Astrocyte (in vitro differentiated cells and primary cell): Measurements from ENCODE around the gene TRIM9. TPM values are rescaled to one million over a fixed set of nuclear protein-coding genes. Genes with fewer than 3 reads are reported as not detected.

Experiments
- DNase-seq: peaks from one replicate; pipeline ENCODE4 v3.0.0-alpha.2; 2010; ENCODE audit warnings: low read depth
- FAIRE-seq: peaks from 2 replicates; lab custom pipeline; 2011; peaks lifted over from hg19 to GRCh38; lab: Jason Lieb, UNC
- H2AFZ ChIP-seq: 2 replicates; pipeline ENCODE4 v1.6.0; 2012; ENCODE audit warnings: low read depth, low read length, inconsistent platforms
- H3K27ac ChIP-seq: 2 replicates; pipeline ENCODE4 v1.5.1; 2011; ENCODE audit warnings: low read depth, low read length, inconsistent platforms
- H3K27me3 ChIP-seq: 2 replicates; pipeline ENCODE4 v1.6.0; 2011; ENCODE audit warnings: low read length, inconsistent platforms; ENCODE audit not compliant: insufficient read depth
- H3K36me3 ChIP-seq: 2 replicates; pipeline ENCODE4 v1.5.1; 2011; ENCODE audit warnings: low read length, inconsistent platforms; ENCODE audit not compliant: insufficient read depth
- H3K4me1 ChIP-seq: 2 replicates; pipeline ENCODE4 v1.5.1; 2011; ENCODE audit warnings: low read length, inconsistent platforms; ENCODE audit not compliant: insufficient read depth
- H3K4me2 ChIP-seq: 2 replicates; pipeline ENCODE4 v1.6.0; 2012; ENCODE audit warnings: low read length, inconsistent platforms
- H3K4me3 ChIP-seq: 2 replicates; pipeline ENCODE4 v1.5.1; 2011; ENCODE audit warnings: low read depth, mild to moderate bottlenecking, low read length, inconsistent platforms; ENCODE audit not compliant: insufficient read depth
- H3K79me2 ChIP-seq: 2 replicates; pipeline ENCODE4 v1.6.0; 2012; ENCODE audit warnings: mild to moderate bottlenecking, low read length, inconsistent platforms; ENCODE audit not compliant: insufficient read depth
- H3K9ac ChIP-seq: 2 replicates; pipeline ENCODE4 v1.6.0; 2012; ENCODE audit warnings: mild to moderate bottlenecking, low read length, inconsistent platforms
- H3K9me3 ChIP-seq: 2 replicates; pipeline ENCODE4 v1.5.1; 2012; ENCODE audit warnings: low read depth, mild to moderate bottlenecking, low read length, inconsistent platforms; ENCODE audit not compliant: insufficient read depth
- H4K20me1 ChIP-seq: 2 replicates; pipeline ENCODE4 v1.6.0; 2012; ENCODE audit warnings: low read length, inconsistent platforms; ENCODE audit not compliant: insufficient read depth
- H3K27ac Mint-ChIP-seq: one replicate; pipeline ENCODE4 v1.8.0; 2021; ENCODE audit warnings: mild to moderate bottlenecking, mixed read lengths; ENCODE audit not compliant: unreplicated experiment
- H3K27me3 Mint-ChIP-seq: one replicate; pipeline ENCODE4 v1.8.0; 2021; ENCODE audit warnings: low read depth, mixed read lengths; ENCODE audit not compliant: unreplicated experiment
- H3K36me3 Mint-ChIP-seq: one replicate; pipeline ENCODE4 v1.8.0; 2021; ENCODE audit warnings: low read depth, mixed read lengths; ENCODE audit not compliant: unreplicated experiment
- H3K4me1 Mint-ChIP-seq: one replicate; pipeline ENCODE4 v1.8.0; 2021; ENCODE audit warnings: low read depth, mixed read lengths; ENCODE audit not compliant: unreplicated experiment
- H3K4me3 Mint-ChIP-seq: one replicate; pipeline ENCODE4 v1.8.0; 2021; ENCODE audit warnings: mild to moderate bottlenecking, moderate library complexity, mixed read lengths; ENCODE audit not compliant: unreplicated experiment
- H3K9me3 Mint-ChIP-seq: one replicate; pipeline ENCODE4 v1.8.0; 2021; ENCODE audit warnings: mild to moderate bottlenecking, mixed read lengths; ENCODE audit not compliant: unreplicated experiment
- EZH2 ChIP-seq: IDR thresholded peaks from 2 replicates; pipeline ENCODE4 v1.6.1; 2012; ENCODE audit warnings: mild to moderate bottlenecking, low read length, inconsistent platforms; ENCODE audit not compliant: insufficient read depth
- total RNA-seq: library from RNA; stranded (reverse); gene quantifications from 2 replicates; pipeline ENCODE4 v1.2.1, GENCODE V29; 2021
- TF ChIP-seq, protein P1 (sequence below): IDR thresholded peaks from 2 replicates; pipeline ENCODE4 v1.5.1; 2011; ENCODE audit warnings: low read depth, mild to moderate bottlenecking, inconsistent platforms, low read length, moderate library complexity; ENCODE audit not compliant: insufficient read depth

The TRIM9 gene
- total RNA-seq, 1 donor from 2014 or later: 4.7 TPM

DNA sequence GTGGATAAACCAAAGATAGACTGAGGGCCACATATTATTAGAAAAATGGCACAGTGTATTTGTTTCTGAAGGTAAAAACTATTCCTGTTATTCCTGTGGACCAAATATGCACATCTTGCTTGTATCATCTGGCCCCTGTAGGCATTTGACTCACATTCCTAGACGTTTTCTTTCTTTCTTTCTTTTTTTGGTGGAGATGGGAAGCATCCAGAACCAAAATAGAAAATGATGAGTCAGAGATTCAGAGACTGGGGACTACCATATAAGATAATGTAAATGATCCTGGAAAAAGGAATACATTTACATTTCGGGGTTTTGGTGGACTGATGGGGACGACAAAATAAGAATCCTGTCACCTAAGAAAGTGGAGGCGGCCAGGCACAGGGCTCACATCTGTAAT lies 24.2 kb downstream of the TRIM9 start:
- Mint-ChIP-seq H3K4me1 (peaks cover 9% of the 10 kb centered on the region), H3K27me3 (no peaks in the 10 kb centered on the region)
- no peak for DNase-seq

DNA sequence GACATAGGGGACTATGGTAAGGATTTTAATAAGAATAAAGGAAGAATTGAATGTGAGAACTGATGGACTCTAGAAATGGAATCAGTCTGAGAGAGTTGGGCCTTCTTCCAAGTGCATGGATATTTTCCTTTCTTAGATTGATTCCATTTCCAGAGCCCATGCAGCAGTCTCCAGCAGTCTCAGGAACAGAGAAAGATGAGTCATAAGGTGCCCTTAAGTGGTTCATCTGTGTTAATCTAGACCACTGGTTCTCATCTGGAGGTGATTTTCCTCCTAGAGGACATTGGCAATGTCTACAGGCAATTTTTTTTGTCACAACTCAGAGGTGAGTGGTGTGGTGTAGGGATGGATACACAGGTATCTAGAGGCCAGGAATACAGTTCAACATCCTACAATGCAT lies 25.9 kb downstream of the TRIM9 start:
- H3K9me3 Mint-ChIP-seq: peaks cover 2% of the 10 kb centered on the region

More for the DNA sequence above, 24.2 kb downstream of the TRIM9 start:
- Histone ChIP-seq H2AFZ (no peak overlapping the region), H3K36me3 (no peaks in the 10 kb centered on the region), H4K20me1 (no peaks in the 10 kb centered on the region), H3K9ac (no peak overlapping the region), H3K4me1 (no peaks in the 10 kb centered on the region), H3K4me3 (no peak overlapping the region), H3K27ac (no peak overlapping the region), H3K4me2 (no peak overlapping the region), H3K27me3 (no peaks in the 10 kb centered on the region), H3K79me2 (no peaks in the 10 kb centered on the region), H3K9me3 (no peaks in the 10 kb centered on the region)
- TF ChIP-seq, protein P1, sequence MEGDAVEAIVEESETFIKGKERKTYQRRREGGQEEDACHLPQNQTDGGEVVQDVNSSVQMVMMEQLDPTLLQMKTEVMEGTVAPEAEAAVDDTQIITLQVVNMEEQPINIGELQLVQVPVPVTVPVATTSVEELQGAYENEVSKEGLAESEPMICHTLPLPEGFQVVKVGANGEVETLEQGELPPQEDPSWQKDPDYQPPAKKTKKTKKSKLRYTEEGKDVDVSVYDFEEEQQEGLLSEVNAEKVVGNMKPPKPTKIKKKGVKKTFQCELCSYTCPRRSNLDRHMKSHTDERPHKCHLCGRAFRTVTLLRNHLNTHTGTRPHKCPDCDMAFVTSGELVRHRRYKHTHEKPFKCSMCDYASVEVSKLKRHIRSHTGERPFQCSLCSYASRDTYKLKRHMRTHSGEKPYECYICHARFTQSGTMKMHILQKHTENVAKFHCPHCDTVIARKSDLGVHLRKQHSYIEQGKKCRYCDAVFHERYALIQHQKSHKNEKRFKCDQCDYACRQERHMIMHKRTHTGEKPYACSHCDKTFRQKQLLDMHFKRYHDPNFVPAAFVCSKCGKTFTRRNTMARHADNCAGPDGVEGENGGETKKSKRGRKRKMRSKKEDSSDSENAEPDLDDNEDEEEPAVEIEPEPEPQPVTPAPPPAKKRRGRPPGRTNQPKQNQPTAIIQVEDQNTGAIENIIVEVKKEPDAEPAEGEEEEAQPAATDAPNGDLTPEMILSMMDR: no peak
- no peak for TF ChIP-seq EZH2
- Mint-ChIP-seq H3K4me3 (no peak overlapping the region), H3K27ac (peak overlapping the region; percentile 27), H3K36me3 (peaks cover 2% of the 10 kb centered on the region), H3K9me3 (peaks cover 2% of the 10 kb centered on the region)
- FAIRE-seq: no peak

GRCh38 chr14:51068268-51068667 lies 26.6 kb downstream of the TRIM9 start:
- peaks cover 2% of the 10 kb centered on the region for H3K36me3 Mint-ChIP-seq
- Histone ChIP-seq H3K79me2 (no peaks in the 10 kb centered on the region), H3K9ac (no peak overlapping the region), H3K9me3 (no peaks in the 10 kb centered on the region), H2AFZ (no peak overlapping the region), H3K4me1 (no peaks in the 10 kb centered on the region), H3K4me2 (no peak overlapping the region), H3K27me3 (no peaks in the 10 kb centered on the region), H4K20me1 (no peaks in the 10 kb centered on the region), H3K4me3 (no peak overlapping the region), H3K27ac (no peak overlapping the region), H3K36me3 (no peaks in the 10 kb centered on the region)
- DNase-seq (no peak), FAIRE-seq (no peak)
- no peak overlapping the region for H3K27ac Mint-ChIP-seq
- H3K9me3 Mint-ChIP-seq: peaks cover 2% of the 10 kb centered on the region
- no peaks in the 10 kb centered on the region for H3K27me3 Mint-ChIP-seq
- TF ChIP-seq, protein P1: no peak
- no peak for TF ChIP-seq EZH2
- peaks cover 9% of the 10 kb centered on the region for H3K4me1 Mint-ChIP-seq
- H3K4me3 Mint-ChIP-seq: no peak overlapping the region

More for the DNA sequence above, 25.9 kb downstream of the TRIM9 start:
- H3K9me3 ChIP-seq: no peaks in the 10 kb centered on the region
- Mint-ChIP-seq H3K36me3 (peaks cover 2% of the 10 kb centered on the region), H3K4me1 (peaks cover 9% of the 10 kb centered on the region), H3K27me3 (no peaks in the 10 kb centered on the region), H3K27ac (no peak overlapping the region), H3K4me3 (no peak overlapping the region)
- no peak overlapping the region for H3K9ac ChIP-seq
- no peak overlapping the region for H2AFZ ChIP-seq
- TF ChIP-seq, protein P1: no peak
- no peak for TF ChIP-seq EZH2
- no peaks in the 10 kb centered on the region for H3K36me3 ChIP-seq
- DNase-seq (peak; percentile 36), FAIRE-seq (no peak)
- H3K4me1 ChIP-seq: no peaks in the 10 kb centered on the region
- no peak overlapping the region for H3K4me3 ChIP-seq
- no peaks in the 10 kb centered on the region for H4K20me1 ChIP-seq
- no peaks in the 10 kb centered on the region for H3K27me3 ChIP-seq
- no peak overlapping the region for H3K27ac ChIP-seq
- no peak overlapping the region for H3K4me2 ChIP-seq
- H3K79me2 ChIP-seq: no peaks in the 10 kb centered on the region
